HG02885 (cell line): ENCODE measurements around the gene MAP6.

Experiments
- ATAC-seq: cut with Tn5 transposase; IDR thresholded peaks from one replicate; pipeline ENCODE4 v1.9.1; 2021; ENCODE audit warnings: mild to moderate bottlenecking; ENCODE audit not compliant: unreplicated experiment, poor library complexity

MAP6 gene

DNA sequence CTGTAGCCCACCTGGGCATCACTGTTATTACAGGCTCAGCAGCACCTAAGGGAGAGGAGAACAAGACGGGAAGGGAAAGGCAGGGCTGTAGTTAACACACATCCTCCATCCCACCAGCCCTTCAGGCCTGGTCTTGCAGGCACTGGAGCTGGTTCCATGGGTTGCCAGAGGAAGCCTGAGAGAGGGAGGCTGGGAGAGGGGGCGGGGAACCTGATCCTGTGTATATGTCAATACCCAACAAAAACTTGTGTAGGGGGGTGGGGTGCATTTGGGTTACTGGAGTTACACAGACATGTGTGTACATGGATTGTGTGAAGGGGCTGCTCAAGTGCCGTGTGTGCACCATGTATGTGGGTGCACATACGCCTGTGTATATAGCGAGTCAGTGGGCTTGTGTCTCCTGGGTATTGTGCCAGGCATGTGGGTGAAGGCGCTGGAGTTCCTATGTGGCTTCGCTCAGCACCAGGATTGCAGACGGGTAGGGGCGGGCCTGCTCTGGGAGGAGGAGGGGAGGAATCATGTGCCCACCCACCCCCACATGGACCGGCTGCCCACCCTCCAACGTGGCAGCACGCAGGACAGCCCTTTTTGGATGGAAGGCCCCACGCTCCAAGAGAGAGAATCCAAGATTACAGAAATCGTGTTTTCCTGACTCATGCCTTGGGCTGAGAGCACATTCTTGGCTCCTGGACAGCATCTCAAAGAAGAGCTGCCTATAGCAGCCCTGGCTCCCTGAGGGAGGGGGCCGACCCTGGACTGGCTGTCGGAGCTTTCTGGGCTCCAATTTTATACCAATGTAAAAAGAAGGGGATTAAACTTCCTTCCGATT lies 111.0 kb downstream of the MAP6 start:
- ATAC-seq, result no peak

DNA sequence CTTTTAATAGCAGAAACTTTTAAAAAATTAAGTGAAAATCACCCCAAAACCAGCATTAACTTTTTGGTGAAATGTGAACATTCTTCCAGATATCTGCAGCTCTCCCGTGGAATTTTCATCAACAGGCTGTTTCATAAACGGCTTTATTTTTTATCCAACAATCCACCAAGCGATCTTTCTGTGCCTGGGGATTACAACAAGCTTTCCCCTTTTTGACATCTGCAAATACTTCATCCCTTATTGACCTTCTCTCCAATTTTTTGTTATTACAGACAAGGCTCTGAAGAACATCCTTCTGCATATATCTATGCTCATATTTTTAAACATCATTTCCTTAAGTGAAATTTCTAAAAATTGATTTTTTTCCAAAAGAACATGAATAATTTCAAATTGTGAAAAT lies 112.6 kb downstream of the MAP6 start:
- ATAC-seq, result no peak

DNA sequence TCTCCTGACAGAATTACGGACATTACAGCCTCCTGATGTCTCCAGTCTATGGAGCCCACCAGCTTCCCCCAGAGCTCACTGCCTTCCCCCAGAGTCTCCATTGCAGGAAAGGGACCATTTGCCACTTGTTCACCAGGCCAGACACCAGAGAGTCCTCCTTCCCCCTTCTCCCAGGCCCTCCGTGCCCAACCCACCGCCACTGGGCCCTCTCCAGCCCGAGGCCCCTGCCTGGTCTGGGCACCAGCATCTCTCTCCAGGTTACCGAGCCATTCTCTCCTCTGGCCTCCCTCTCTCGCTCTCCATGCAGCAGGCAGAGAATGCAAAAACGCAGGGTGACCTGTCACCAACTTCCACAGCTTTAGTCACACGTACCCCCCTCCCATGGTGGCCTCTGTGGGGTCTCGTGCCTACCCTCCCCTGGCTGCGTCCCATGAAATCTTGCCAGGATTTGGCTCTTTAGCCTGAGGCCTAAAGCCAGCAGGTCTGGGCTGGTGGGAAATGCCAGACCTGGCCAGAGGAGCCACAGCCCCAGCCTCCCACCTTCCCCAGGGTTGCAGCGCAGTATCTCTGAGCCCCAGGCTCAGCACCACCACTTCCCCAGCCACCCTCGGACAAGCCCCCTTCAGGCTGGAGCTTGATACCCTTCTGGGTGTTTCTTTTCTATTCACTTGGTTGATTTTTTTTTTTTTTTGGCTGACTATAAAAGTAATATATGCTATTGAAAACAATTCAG lies 113.6 kb downstream of the MAP6 start:
- ATAC-seq, result no peak

DNA sequence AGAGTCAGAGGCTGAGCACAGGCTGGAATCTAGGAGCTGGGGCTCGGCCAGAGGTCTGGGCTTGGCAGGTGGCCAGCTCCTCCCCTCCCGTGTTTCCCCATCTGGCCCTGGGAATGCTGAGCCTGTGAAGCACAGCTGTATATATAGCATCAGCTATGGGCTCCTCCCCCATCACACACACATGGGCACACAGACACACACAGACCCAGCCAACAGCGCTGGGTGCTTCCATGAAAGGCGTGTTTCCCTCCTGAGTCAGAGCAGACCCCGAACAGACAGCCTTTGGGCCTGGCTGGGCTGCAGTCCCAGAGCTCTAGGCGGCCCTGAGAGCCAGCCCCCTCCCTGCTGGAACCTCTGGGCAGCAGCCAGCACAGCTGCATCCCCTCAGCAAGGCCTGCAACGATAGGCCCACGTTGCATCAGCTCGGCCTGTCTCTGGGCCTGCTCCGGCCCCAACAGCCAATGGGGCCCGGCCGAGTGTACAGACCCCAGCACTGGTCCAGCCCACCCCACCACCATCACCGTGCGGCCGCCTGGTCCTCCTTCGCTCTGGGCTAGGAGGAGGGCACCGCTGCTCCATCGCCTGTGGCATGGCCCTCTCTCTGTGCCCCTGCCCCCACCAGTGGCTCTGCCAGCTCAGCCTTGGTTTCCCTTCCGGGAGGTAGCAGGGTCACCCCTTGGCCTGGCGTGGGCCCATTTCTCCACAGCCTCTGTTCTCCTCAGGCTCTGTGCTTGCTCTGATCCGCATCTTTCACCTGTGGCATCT lies 114.4 kb downstream of the MAP6 start:
- no peak for ATAC-seq

DNA sequence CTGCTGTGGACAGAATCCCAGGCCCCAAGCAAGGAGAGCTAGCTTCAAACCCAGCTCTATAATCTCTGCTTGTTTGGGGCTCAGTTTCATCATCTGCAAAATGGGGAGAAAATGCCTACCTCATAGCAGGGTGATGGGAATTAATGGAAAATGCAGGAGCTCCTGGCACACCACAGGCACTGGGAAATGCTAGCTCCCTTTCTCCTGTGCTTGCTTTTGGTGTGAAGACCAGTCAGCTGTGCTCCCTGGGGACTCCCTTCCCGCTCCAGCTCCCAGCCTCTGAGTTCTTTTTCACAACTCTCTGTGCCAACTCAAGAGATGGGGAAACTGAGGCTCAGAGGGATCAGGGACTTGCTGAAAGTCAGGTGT lies 115.0 kb downstream of the MAP6 start:
- ATAC-seq, result no peak

DNA sequence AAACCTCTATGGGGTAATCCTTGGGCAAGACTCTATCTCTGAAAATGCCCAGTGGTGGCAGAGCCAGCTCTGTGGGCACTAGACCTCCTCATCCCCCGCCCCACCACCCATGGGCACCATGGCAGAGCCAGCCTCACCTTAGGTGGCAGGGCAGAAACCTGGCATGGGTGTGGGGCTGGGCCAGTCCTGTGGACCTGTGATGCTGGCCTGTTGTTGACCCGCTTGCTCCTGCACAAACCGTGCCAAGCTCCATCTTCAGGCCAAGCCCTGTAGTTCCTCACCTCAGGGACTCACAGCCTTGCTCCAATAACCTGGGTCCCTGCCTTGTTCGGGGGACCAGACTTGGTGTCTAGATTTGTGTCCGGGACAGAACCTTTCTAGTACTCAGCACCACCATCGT lies 115.7 kb downstream of the MAP6 start:
- no peak for ATAC-seq

DNA sequence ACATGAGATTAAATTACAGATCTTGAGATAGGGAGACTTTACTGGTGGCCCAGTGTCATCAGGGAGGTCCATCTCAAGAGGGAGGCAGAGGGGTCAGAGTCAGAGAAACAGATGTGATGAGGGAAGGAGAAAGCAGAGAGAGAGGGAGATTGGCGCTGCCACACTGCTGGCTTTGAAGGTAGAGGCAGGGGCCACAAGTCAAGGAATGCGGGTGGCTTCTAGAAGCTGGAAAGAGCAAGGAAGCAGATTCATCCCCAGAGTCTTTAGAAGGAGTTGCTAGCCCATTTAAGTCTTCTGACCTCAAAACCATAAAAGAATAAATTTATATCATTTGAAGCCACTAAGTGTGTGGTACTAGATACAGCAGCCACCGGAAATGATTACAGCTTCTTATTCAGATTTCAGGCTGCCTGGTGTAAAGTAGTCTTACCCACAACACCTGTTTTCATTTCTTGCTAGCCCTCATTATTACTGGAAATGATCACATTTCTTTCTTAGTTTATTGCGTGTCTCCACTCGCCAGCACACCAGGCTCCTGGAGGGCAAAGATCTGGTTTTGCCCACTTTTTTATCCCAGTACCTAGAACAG lies 119.4 kb downstream of the MAP6 start:
- ATAC-seq, result no peak

DNA sequence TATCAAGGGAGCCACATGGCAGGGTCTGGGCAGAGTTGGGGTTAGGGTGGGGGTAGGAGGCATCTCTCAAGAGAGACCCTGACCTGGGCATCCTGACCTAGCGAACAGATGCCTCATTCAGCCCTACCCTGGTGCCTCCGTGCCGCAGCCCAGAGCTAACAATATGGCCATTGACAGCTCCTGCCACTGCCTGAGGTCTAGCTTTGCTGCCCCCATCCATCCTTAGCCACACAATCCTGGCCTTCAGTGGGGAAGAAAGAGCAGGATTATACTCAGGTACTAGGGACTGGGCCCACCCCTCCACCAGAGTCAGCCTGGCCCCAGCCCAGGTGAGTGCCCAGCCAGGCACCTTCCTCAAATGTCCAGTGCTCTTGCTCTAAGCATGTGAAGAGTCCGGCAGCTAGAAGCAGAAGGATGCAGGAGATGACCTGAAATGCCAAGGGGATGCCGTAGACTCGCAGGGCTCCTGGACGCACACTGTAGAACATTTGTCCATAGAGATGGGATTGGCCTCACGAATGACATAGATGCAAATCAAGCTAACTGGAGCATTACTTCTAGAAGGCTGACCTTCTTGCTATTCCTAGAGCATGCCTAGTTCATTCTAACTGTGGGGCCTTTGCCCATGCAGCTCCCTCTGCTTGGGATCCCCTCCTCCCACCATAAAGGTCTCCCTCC lies 120.1 kb downstream of the MAP6 start:
- ATAC-seq, result no peak

DNA sequence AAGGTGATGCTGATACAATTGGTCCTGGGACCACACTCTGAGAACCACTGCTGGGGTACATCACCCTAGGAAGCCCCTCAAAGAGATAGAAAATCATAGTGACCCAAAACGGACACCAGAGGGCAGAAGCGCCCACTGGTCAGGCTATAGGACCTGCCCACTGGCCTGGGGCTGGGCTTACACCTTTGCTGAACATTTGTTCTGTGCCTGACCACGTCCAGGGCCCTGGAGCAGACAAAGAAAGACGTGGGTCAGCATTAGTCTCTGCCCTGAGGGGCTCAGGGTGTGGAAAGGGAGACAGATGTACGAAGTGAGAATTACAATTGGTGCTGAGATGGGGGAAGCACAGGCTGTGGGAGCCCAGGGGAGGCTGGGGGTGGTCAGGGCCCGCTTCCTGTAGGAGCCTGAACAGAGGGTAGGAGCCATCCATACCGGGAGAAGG lies 121.2 kb downstream of the MAP6 start:
- ATAC-seq, result no peak

DNA sequence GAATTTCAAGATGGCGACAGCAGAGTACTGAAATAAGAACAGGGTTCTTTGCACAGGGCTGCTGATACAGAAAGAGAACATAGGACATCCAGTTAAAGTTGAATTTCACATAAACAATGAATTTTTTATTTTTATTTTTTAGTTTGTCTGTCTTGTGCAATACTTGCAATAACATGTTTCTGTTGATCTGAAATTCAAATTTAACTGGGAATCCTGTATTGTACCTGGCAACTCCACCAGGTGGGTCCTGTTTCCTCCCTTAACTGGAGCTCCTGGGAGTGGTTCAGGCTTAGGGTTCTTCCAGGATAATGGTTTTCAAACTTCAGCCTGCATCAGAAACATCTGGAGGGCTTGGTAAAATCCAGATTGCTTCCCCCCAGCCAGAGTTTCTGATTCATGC lies 121.7 kb downstream of the MAP6 start:
- no peak for ATAC-seq

DNA sequence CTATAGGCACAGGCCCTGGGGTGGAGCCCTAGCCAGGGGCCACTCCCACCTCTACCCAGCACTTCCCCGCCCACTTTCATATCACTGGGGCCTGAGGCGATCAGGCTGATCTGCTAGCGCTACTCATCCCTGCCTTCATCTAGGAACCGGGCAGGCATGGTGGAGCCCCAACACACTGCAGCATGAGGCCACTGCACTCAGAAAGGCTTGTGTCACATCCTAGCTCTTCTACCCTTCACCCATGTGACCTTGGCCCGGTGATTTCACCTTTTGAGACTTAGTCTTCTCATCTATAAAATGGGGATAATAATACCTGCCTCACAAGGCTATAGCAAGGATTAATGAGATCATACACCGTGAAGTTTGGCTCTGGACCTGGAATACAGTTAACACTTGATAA lies 125.0 kb downstream of the MAP6 start:
- ATAC-seq, result peak; percentile 44

DNA sequence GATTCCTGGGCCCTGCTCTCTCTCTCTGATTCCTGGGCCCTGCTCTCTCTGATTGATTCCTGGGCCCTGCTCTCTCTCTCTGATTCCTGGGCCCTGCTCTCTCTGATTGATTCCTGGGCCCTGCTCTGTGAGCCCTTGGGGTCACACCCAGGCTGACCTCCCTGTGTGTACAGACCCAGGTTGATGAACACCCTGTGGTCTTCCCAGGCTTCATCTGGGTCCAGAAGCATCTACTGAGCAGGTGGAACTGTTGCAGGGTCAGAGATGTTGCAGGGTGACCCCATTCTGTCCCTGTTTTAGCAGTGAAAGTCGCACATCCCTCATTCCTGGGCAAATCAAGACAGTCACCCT lies 126.8 kb downstream of the MAP6 start:
- ATAC-seq, result no peak

DNA sequence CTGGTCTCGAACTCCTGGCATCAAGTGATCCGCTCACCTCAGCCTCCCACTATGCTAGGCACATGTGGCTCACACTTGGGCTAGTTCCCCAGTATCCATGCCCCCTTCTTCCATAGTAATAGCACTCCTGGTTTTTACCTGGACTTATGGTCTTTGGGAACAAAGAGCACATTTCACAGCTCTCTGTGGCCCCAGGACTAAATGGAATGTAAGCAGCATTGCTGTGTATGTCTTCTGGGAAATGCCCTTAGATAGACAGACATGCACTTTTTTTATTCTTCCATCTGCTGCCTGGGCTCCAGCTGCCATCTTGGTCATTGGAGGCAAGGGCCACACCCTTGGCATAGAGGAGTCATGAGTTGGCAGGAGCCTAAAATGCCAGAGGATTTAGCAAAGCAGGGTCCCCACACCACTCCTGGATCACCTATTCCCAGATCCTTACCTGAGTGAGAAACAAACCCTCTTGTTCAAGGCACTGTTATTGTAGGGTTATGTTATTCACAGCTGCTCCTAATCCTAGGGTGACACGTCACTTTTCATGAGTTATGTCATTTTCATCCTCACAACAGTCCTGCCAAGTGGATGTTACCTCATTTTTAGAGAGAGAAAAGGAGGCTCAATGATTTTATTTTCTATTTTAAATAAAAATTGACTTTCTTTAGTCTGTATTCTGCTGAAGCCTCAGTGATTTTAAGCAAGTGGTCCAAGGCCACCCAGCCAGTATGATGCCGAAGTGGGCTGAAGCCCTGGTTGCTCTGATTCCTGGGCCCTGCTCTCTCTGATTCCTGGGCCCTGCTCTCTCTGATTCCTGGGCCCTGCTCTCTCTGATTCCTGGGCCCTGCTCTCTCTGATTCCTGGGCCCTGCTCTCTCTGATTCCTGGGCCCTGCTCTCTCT lies 127.4 kb downstream of the MAP6 start:
- ATAC-seq, result no peak

DNA sequence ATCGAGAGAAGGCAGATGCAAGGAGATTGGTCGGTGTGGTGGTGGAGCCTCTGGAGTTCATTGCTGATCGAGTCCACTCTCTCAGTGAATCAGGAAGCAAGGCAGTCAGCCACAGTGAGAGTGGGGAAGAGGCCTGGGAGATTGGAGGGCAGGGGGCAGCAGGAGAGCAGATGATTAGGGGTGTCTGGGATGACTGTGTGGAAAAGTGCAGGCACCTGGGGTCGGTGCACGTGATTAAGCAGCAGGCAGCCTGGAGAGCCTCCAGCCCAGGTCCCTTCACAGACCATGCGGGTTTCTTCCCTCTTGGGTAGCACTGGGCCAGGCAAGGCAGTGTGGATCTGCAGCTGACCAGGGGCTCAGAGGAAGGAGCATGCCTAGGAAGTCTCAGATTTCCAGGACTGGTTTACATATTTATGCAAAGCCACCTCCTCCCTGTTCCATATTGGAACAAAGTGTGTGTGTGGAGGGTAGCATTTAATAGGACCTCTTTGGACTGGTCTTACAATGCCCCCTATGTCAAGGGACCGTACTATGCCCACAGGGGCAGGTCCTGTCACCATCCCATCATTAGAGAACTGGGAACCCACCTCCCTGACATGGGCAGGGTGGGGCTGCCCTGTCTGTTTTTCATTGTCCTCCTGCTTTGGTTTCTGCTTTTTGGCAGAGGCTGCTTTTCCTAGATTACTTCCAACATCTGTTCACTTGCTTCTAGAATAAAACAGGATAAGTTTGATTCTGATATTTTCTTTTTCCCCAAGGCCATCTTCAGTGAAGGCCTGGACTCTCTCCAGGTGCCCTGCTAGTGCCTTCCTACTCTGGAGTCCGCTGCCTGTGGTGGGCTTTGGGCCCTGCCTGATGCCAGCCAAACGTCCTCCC lies 129.1 kb downstream of the MAP6 start:
- ATAC-seq, result no peak

DNA sequence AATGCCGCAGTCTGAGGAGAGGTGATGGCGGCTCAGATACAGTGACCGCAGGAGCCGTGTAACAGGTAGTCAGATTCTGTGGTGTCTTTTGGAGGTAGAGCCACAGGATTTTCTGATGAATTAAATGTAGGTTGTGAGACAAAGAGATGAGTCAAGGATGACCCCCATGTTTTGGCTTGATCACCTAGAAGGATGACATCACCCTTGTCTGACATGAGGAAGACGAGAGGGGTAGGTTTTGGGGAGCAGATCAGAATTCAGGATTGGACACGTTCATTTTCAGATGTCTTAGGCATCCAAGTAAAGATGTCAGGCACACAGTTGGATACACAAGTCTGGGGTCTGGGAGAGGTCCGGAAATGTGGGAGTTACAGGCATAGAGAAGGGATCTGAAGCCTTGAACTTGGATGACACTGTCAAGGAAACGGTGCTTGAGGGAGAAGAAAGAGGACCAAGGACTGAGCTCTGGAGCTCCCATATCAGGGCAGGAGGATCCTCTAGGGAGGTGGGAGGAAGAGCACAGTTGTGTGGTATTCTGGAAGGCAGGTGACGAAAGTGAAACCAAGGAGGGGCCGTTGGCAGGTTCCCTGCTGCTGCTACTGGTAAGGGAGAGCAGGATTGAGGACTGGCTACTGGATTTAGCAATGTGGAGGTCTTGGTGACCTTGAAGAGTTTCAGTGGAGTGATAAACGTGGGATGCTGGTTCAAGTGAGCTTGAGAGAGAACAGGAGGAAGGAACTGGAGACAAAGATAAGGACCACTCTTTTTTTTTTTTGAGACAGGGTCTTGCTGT lies 130.5 kb downstream of the MAP6 start:
- no peak for ATAC-seq

DNA sequence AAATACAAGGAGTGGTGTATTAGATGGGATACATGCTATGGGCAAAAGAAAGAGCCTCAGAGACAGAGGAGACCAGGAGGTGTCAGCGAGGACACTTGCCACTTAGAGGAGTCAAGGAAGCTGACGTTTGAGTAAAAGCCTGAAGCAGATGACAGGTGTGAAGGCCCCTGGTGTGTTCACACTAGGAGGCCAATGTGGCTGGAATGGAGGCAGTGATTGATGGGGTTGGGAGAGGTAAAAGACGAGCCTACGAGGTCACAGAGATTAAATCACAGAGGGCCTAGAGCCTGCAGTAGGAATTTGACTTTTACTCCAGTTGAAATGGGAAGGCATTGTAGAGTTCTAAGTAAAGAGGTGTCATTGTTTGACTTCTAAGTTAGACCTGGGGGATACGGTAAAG lies 131.1 kb downstream of the MAP6 start:
- no peak for ATAC-seq
